Stimulated activated CD8-positive, alpha-beta memory T cell treated with anti-CD3 and anti-CD28 coated beads, Interleukin-12 subunit alpha, Interleukin-12 subunit beta, amount 100 ng/mL, for 24 hours (primary cell): ENCODE measurements around the gene TCF4.
"Not testable (repeated sequence)": the region's sequence is repeated elsewhere in the genome, so short reads cannot be mapped to it uniquely, and the experiment has no call there.

Source experiments
- DNase-seq: peaks from one replicate; pipeline ENCODE4 v3.0.0-alpha.2; 2020; ENCODE audit errors: extremely low read depth

TCF4 gene

GRCh38 chr18:55477499-55477859 lies 110.5 kb downstream of the TCF4 start:
- no peak for DNase-seq

GRCh38 chr18:55475916-55476315 lies 112.1 kb downstream of the TCF4 start:
- no peak for DNase-seq

- no peak for DNase-seq
Measured at GRCh38 chr18:55475467-55475866, 112.5 kb downstream of the TCF4 start.

- no peak for DNase-seq
Measured at GRCh38 chr18:55473560-55473959, 114.4 kb downstream of the TCF4 start.

- no peak for DNase-seq
Measured at GRCh38 chr18:55473058-55473457, 114.9 kb downstream of the TCF4 start.

- DNase-seq = no peak
Measured at GRCh38 chr18:55470826-55471225, 117.2 kb downstream of the TCF4 start.

- not testable (repeated sequence) for DNase-seq
Measured at GRCh38 chr18:55469134-55469533, 118.9 kb downstream of the TCF4 start.

GRCh38 chr18:55466789-55467188 lies 121.2 kb downstream of the TCF4 start:
- DNase-seq = no peak

GRCh38 chr18:55465313-55465712 lies 122.7 kb downstream of the TCF4 start:
- no peak for DNase-seq

GRCh38 chr18:55464581-55464980 lies 123.4 kb downstream of the TCF4 start:
- no peak for DNase-seq

- DNase-seq = no peak
Measured at GRCh38 chr18:55462652-55463051, 125.3 kb downstream of the TCF4 start.

- no peak for DNase-seq
Measured at GRCh38 chr18:55461848-55462247, 126.1 kb downstream of the TCF4 start.

GRCh38 chr18:55458456-55459203 lies 129.4 kb downstream of the TCF4 start:
- no peak for DNase-seq

GRCh38 chr18:55457028-55457427 lies 131.0 kb downstream of the TCF4 start:
- no peak for DNase-seq

- DNase-seq = no peak
Measured at GRCh38 chr18:55455938-55456337, 132.1 kb downstream of the TCF4 start.

- no peak for DNase-seq
Measured at GRCh38 chr18:55453186-55453585, 134.8 kb downstream of the TCF4 start.

- no peak for DNase-seq
Measured at GRCh38 chr18:55452123-55452611, 135.8 kb downstream of the TCF4 start.

- no peak for DNase-seq
Measured at GRCh38 chr18:55449412-55450140, 138.4 kb downstream of the TCF4 start.

GRCh38 chr18:55448420-55448819 lies 139.6 kb downstream of the TCF4 start:
- DNase-seq = no peak

GRCh38 chr18:55447672-55448018 lies 140.3 kb downstream of the TCF4 start:
- no peak for DNase-seq

GRCh38 chr18:55446996-55447671 lies 140.9 kb downstream of the TCF4 start:
- no peak for DNase-seq

GRCh38 chr18:55444536-55444935 lies 143.5 kb downstream of the TCF4 start:
- DNase-seq = no peak

- no peak for DNase-seq
Measured at GRCh38 chr18:55443776-55444175, 144.2 kb downstream of the TCF4 start.
